ENCODE results near the gene TRPM3.
A peak's percentile ranks its signal among the peaks of the same experiment; 100 is the strongest.

TRPM3 gene

GRCh38 chr9:70502690-70503089, 618.7 kb downstream of the TRPM3 start:
- DNase-seq: no peak
- in situ Hi-C loops (cut with MboI; ENCODE audit: low pct_unique_long_range_greater_than_20kb, low sequenced_read_pairs): no loop called here

DNA sequence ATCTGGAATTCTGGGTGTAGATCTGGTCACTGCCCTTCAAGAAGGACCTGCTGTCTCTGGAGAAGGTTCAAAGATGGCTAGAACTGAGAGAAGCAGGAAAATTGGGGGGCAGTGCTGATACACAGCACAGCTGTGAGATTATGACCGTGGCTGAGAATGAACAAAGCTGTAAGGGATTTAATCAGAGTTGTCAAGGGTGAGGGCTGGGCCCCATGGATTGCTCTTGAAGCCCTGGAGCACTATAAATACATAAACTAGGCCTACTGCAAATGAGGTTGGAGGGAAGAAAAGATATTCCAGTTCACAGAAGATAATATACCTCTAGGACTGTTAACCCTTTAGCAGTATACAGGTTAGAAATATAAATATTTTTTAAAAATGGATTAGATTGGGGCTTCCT, 620.6 kb downstream of the TRPM3 start:
- DNase-seq: no peak
- in situ Hi-C loops (cut with MboI; ENCODE audit: low pct_unique_long_range_greater_than_20kb, low sequenced_read_pairs): no loop called here

- in situ Hi-C loops (cut with MboI; ENCODE audit: low pct_unique_long_range_greater_than_20kb, low sequenced_read_pairs): loop anchor here (10.0 kb wide), 1 partner anchor 85 kb away; the partner anchor contains the start of gene KLF9
- DNase-seq: no peak
Measured at GRCh38 chr9:70499621-70500020, 621.8 kb downstream of the TRPM3 start.

- DNase-seq: no peak
- in situ Hi-C loops (cut with MboI; ENCODE audit: low pct_unique_long_range_greater_than_20kb, low sequenced_read_pairs): loop anchor here (10.0 kb wide), 1 partner anchor 84 kb away; the partner anchor contains the start of gene KLF9
Measured at GRCh38 chr9:70498866-70499265, 622.6 kb downstream of the TRPM3 start.

DNA sequence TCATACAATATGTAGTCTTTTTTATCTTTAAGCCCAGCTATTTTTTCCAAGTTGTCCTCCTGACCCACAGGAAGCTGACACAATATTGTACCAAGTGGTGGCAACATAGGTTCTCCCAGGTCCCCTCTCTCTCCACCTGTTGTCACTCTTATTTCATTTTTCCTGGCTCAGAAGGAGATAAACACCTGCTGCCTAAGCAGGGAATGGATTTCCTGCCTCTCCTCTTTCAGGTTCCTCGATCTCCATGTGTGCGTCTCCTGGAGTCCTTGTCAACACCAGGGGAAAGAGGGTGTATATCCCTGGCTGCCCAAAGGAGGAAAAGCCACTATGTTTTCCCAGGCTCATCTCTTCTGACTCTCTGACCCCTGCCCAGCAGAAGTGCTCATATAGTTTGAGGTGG, 625.2 kb downstream of the TRPM3 start:
- DNase-seq: no peak
- in situ Hi-C loops (cut with MboI; ENCODE audit: low pct_unique_long_range_greater_than_20kb, low sequenced_read_pairs): loop anchor here (10.0 kb wide), 1 partner anchor 81 kb away; the partner anchor contains the start of gene KLF9

DNA sequence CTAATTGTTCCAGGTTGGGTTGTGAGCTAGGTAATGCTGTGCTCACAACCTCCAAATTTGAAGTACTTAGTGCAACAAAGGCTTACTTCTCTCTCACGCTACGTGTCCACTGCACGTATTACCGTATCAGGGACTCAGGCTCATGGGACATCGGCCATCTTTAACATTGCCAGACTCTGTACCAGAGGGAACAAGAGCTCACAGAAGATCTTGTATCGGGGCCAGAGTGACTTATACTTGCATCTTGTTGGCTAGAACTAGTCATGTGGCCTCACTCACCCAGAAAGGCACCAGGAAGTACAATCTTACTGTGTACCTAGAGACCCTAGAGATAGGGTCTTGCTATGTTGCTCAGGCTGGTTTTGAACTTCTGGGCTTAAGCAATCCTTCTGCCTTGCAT, 625.9 kb downstream of the TRPM3 start:
- in situ Hi-C loops (cut with MboI; ENCODE audit: low pct_unique_long_range_greater_than_20kb, low sequenced_read_pairs): loop anchor here (10.0 kb wide), 1 partner anchor 81 kb away; the partner anchor contains the start of gene KLF9
- no peak for DNase-seq

- DNase-seq: peak; percentile 95
- in situ Hi-C loops (cut with MboI; ENCODE audit: low pct_unique_long_range_greater_than_20kb, low sequenced_read_pairs): loop anchor here (10.0 kb wide), 1 partner anchor 79 kb away; the partner anchor contains the start of gene KLF9
Measured at GRCh38 chr9:70494221-70494620, 627.2 kb downstream of the TRPM3 start.

GRCh38 chr9:70493029-70493428, 628.4 kb downstream of the TRPM3 start:
- in situ Hi-C loops (cut with MboI; ENCODE audit: low pct_unique_long_range_greater_than_20kb, low sequenced_read_pairs): loop anchor here (10.0 kb wide), 1 partner anchor 78 kb away; the partner anchor contains the start of gene KLF9
- DNase-seq: no peak

DNA sequence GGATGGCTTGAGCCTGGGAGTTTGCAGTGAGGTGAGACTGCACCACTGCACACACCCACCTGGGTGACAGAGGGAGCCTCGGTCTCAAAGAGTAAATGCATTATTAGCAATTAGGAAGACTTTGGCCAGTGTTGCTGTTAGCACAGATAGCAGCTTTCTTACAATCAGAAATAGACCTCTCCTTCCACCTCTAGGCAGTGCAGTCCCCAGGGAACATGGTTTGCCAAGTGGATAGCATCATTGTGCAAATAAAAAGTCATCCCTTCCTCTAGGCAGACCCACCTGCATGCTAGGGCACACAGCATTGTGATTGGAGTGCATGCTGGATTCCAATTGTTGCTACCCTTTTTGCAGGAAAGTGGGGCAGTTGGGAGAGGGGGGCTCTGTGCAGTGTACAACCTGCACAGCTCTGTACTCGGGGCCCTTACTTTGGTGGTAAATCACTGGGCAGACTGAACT, 629.1 kb downstream of the TRPM3 start:
- in situ Hi-C loops (cut with MboI; ENCODE audit: low pct_unique_long_range_greater_than_20kb, low sequenced_read_pairs): loop anchor here (10.0 kb wide), 1 partner anchor 78 kb away; the partner anchor contains the start of gene KLF9
- no peak for DNase-seq

- in situ Hi-C loops (cut with MboI; ENCODE audit: low pct_unique_long_range_greater_than_20kb, low sequenced_read_pairs): loop anchor here (10.0 kb wide), 1 partner anchor 77 kb away; the partner anchor contains the start of gene KLF9
Measured at GRCh38 chr9:70491426-70492318, 629.7 kb downstream of the TRPM3 start.

GRCh38 chr9:70490478-70490877, 630.9 kb downstream of the TRPM3 start:
- no peak for DNase-seq
- in situ Hi-C loops (cut with MboI; ENCODE audit: low pct_unique_long_range_greater_than_20kb, low sequenced_read_pairs): loop anchor here (10.0 kb wide), 1 partner anchor 76 kb away; the partner anchor contains the start of gene KLF9

More at GRCh38 chr9:70491426-70492318, 629.7 kb downstream of the TRPM3 start:
- no peak for DNase-seq

- in situ Hi-C loops (cut with MboI; ENCODE audit: low pct_unique_long_range_greater_than_20kb, low sequenced_read_pairs): no loop called here
- no peak for DNase-seq
Measured at GRCh38 chr9:70488793-70489105, 632.7 kb downstream of the TRPM3 start.

DNA sequence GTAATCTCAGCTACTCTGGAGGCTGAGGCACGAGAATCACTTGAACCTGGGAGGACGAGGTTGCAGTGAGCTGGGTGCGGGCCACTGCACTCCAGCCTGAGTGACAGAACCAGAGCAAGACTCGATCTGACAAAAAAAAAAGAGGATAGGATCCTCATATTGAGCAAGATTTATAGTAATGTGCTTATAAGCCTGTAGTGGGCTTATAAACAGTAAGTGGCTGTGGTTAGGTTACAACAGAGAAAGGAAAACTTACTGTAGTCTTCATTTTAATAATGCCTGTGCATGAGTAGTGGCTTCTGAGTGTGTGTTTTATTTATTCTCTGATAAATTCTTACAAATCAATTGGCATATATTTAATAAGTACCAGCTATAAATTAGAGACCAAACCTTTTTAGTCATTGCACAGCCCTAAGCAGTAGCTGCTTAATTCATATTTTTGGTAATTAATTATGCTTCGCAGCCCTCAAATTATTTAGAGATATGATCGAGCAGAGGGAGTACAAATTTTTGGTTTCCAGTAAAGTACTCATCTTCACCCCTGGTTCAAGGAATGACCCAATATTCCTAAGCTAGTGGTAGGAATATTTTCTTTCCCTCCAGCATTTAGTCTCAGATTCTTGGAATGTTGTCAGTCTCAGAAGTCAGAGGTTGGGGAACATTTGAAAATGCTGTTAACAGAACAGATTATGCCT, 633.2 kb downstream of the TRPM3 start:
- in situ Hi-C loops (cut with MboI; ENCODE audit: low pct_unique_long_range_greater_than_20kb, low sequenced_read_pairs): no loop called here

GRCh38 chr9:70486127-70486526, 635.3 kb downstream of the TRPM3 start:
- in situ Hi-C loops (cut with MboI; ENCODE audit: low pct_unique_long_range_greater_than_20kb, low sequenced_read_pairs): no loop called here
- no peak for DNase-seq

More for the DNA sequence above, 633.2 kb downstream of the TRPM3 start:
- DNase-seq: no peak

- in situ Hi-C loops (cut with MboI; ENCODE audit: low pct_unique_long_range_greater_than_20kb, low sequenced_read_pairs): no loop called here
- DNase-seq: peak; percentile 81
Measured at GRCh38 chr9:70485273-70485858, 636.1 kb downstream of the TRPM3 start.

DNA sequence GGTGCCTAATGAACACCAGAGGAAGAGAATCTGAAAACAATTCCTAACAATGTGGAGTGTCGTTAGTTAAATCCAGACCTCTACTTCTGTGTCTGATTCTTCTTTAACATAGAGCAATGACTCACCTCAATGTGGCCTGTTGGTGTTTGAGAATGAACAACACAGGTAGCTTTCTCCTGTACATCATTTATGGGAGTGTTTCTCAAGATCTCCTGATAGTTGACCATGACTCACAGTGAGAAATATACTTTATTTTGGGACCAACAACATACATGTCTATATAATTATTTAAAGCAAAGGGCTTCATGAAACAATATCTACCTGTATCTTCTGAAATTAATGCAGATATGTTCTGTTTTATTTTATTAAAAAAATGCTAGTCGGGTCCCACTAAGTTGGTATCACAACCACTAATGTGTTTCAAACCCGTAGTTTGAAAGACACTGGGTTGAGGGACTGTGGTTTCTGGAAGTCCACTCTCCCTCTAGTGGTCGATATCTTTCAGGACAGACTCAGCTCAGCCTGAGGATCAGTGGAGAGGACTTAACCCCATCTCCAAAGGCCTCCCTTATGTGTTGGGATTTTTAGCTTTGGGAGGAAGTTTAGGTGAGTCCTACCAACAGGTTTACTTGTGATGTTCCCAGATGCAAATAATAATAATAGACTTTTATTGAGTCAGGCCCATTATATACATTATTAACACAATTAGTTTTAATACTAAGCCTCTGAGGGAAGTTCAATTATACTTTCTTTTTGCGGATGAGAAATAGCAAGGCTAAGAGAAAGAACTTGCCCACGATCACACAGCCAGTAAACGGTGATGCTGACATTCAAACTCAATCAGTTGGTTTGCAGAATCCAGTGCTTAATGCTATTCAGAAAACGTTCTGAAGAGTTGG, 636.9 kb downstream of the TRPM3 start:
- DNase-seq: peak; percentile 80
- in situ Hi-C loops (cut with MboI; ENCODE audit: low pct_unique_long_range_greater_than_20kb, low sequenced_read_pairs): no loop called here

- DNase-seq: no peak
- in situ Hi-C loops (cut with MboI; ENCODE audit: low pct_unique_long_range_greater_than_20kb, low sequenced_read_pairs): no loop called here
Measured at GRCh38 chr9:70481471-70481870, 640.0 kb downstream of the TRPM3 start.

DNA sequence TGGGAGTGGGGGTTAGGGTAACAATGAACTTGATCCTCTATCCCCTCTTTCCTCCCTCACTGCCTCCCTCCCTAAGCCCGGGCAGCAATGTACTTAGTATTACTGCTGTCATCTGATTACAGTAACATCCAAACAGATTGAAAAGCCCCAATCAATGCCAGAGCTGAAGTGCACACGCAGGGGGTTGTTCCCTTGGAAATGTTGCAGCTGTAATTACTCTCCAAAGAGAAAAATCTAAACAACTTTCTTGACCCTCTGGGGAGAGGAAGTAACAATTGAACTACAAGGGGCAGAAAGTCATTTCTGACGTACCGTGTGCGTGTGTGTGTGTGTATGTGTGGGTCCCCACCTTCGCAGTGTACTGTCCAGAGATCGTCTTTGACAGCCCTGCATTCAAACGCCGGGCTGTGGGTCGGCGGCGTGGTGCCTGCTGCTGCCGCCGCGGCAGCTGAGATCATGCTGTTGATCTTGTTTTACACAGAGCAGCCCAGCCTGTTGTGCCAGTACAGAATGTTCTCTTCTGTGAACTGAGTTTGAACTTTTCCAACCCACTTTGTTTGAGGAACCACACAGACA, 640.9 kb downstream of the TRPM3 start:
- peak; percentile 41 for DNase-seq

More for the DNA sequence above, 640.9 kb downstream of the TRPM3 start:
- in situ Hi-C loops (cut with MboI; ENCODE audit: low pct_unique_long_range_greater_than_20kb, low sequenced_read_pairs): no loop called here
